Measurements from ENCODE around the gene FRAT2. TPM values are rescaled to one million over a fixed set of nuclear protein-coding genes. Genes with fewer than 3 reads are reported as not detected.

FRAT2 gene
- total and polyA plus RNA-seq, 3 experiments from 2014 or later: 9.8 to 18.7 (median 10.4) TPM

DNA sequence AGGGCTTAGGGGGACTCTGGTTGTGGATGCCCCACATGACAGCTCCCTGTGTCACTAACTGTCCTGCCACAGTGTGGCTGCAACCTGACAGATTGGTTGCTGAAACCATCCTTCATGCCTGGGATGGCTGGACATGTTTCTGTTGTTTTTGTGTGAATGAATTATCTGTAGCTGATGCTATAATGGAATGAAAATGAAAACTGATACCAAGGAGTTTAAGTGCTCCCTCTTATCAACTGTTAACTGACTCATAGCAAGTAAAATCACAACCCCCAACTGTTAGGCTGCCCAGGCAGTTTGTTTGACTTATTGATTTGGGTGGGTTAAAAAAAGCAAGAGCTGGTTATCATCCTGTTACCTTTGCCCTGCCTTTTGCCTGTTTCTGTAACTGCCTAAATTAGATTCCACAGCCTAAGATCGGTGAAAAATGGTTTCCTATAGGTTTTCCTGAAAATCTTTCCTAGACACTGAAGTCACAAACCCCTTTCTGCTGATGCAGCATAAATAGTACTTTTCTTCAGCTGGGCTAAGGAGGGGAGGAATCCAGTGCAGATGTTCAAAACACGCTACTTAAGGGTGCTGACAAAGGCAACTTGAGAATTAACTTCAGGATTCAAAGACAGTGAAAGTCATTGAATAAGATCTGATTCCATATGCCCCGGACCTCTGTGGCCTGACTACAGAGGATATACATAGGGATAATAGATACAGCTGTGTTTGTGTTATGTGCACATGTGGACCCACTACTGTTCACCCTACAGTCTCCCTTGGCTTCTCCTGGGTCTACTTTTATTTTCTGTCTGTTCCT, 5.7 kb downstream of the FRAT2 start:
- Histone ChIP-seq H3K27me3 (ENCODE audit: insufficient read depth, low read length, poor library complexity, severe bottlenecking) (no peaks in the 10 kb centered on the region), H3K27ac (ENCODE audit: low read depth, low read length) (no peak overlapping the region), H3K4me1 (ENCODE audit: insufficient read depth, low read length) (peaks cover 28% of the 10 kb centered on the region), H3K36me3 (ENCODE audit: insufficient read depth, low read length) (no peaks in the 10 kb centered on the region), H3K4me3 (ENCODE audit: low read length) (no peak overlapping the region), H3K9me3 (ENCODE audit: low read length) (no peaks in the 10 kb centered on the region)
- H3K36me3 Mint-ChIP-seq: peaks cover 0 to 42% (median 7%) of the 10 kb centered on the region in 3 donors
- no peak for DNase-seq
- H3K9me3 Mint-ChIP-seq: peaks cover 0 to 2% (median 0%) of the 10 kb centered on the region in 5 donors
- H3K4me3 Mint-ChIP-seq: peak overlapping the region in 1 of 7 donors; percentile 11
- H3K27me3 Mint-ChIP-seq: peaks cover 0 to 2% of the 10 kb centered on the region in 2 donors
- CTCF ChIA-PET: interaction anchor here (5.7 kb wide), 1 partner anchor 10 kb away, joined by 41 read pairs; the partner anchor contains the start of gene FRAT1
- POLR2A ChIA-PET: interaction anchor here (1.4 kb wide), 1 partner anchor 9 kb away, joined by 6 read pairs; the partner anchor contains the start of gene FRAT1
- H3K4me1 Mint-ChIP-seq: peaks cover 42 to 59% (median 57%) of the 10 kb centered on the region in 3 donors
- H3K27ac Mint-ChIP-seq: peak overlapping the region in 5 of 8 donors; percentile 5 to 78 (median 37)

DNA sequence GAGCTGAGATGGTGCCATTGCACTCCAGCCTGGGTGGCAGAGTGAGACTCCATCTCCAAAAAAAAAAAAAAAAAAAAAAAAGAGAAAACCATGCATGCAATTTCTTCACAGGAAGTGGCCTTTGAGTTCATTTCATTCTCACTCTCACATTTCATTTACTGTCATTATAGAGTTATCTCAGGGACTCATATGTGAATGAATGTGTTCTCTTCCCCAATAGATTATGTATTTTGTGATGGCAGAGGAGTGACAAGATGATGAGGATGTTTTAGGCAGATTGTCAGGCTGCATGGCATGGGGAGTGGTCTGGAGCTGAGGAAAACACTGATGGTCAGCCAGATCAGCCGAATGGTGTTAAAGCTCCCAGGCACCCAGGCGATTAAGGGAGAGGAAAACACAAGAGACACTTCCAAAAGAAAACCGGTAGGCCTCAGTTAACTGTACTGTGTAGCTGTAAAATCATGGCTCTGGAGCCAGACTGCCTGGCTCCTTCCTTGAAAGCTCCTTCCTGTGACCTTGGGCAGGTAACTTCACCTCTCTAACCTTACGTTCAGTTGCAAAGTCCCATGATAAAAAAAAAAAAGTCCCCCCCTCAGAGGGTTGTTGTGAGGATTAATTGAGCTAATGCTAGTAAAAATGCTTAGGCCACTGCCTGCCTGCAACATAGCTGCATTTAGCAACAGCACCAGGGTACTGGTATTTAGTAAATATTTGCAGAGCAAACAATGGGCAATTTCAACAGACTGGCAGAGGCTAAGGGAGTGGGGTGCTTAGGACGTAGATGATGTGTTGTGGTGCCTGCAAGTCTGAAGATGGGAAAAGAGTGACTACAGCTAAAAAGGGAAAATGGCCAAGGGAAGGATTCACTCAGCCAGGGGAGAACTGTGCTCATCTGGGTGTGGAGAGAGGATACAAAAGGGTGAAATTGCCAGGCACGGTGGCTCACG, 6.9 kb downstream of the FRAT2 start:
- CTCF ChIA-PET: interaction anchor here (0.6 to 1.7 kb wide), 2 partner anchors 49 to 154 kb away, joined by 4 to 5 read pairs; no protein-coding TSS in a partner anchor
- no peaks in the 10 kb centered on the region for H3K27me3 ChIP-seq (ENCODE audit: insufficient read depth, low read length, poor library complexity, severe bottlenecking)
- peaks cover 0 to 34% (median 4%) of the 10 kb centered on the region in 3 donors for H3K36me3 Mint-ChIP-seq
- H3K4me3 Mint-ChIP-seq: peak overlapping the region in 1 of 7 donors; percentile 68
- no peaks in the 10 kb centered on the region for H3K27me3 Mint-ChIP-seq
- H3K4me1 Mint-ChIP-seq: peaks cover 32 to 52% (median 49%) of the 10 kb centered on the region in 3 donors
- DNase-seq: no peak
- no peaks in the 10 kb centered on the region for H3K36me3 ChIP-seq (ENCODE audit: insufficient read depth, low read length)
- peak overlapping the region in 7 of 8 donors; percentile 32 to 57 (median 37) for H3K27ac Mint-ChIP-seq
- peaks cover 21% of the 10 kb centered on the region for H3K4me1 ChIP-seq (ENCODE audit: insufficient read depth, low read length)
- H3K9me3 Mint-ChIP-seq: no peaks in the 10 kb centered on the region
- H3K27ac ChIP-seq (ENCODE audit: low read depth, low read length): no peak overlapping the region
- POLR2A ChIA-PET: no interaction called here
- no peak overlapping the region for H3K4me3 ChIP-seq (ENCODE audit: low read length)
- no peaks in the 10 kb centered on the region for H3K9me3 ChIP-seq (ENCODE audit: low read length)

DNA sequence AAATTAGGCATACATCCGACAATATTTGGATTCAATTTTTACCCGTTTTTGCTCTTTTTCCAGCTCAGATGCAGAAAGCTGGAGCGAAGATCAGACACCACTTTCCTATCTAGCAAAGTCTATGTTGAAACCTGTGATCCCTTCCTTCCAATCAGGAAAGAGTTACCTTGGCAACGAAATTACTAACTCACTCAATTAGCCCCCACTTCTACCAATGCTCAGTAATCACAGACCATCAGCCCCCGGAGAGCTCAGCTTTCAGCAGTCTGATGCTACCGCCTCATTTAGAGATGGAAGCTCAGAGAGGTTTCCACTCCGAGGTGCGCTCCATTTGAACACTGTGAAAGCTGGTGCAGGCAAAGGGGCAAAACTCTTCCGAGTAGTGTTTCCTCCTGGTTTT, 8.8 kb downstream of the FRAT2 start:
- peaks cover 32 to 49% (median 48%) of the 10 kb centered on the region in 3 donors for H3K4me1 Mint-ChIP-seq
- no peaks in the 10 kb centered on the region for H3K36me3 ChIP-seq (ENCODE audit: insufficient read depth, low read length)
- peak overlapping the region in 1 of 7 donors; percentile 50 for H3K4me3 Mint-ChIP-seq
- no peak overlapping the region for H3K4me3 ChIP-seq (ENCODE audit: low read length)
- H3K27ac ChIP-seq (ENCODE audit: low read depth, low read length): no peak overlapping the region
- ChIA-PET POLR2A (no interaction called here), CTCF (interaction anchor here (1.6 kb wide), 2 partner anchors 8 to 47 kb away, joined by 5 read pairs; no protein-coding TSS in a partner anchor)
- no peaks in the 10 kb centered on the region for H3K9me3 Mint-ChIP-seq
- H3K27me3 Mint-ChIP-seq: no peaks in the 10 kb centered on the region
- H3K27me3 ChIP-seq (ENCODE audit: insufficient read depth, low read length, poor library complexity, severe bottlenecking): no peaks in the 10 kb centered on the region
- H3K9me3 ChIP-seq (ENCODE audit: low read length): no peaks in the 10 kb centered on the region
- DNase-seq: no peak
- H3K27ac Mint-ChIP-seq: peak overlapping the region in 3 of 8 donors; percentile 24 to 47 (median 38)
- peaks cover 0 to 20% (median 2%) of the 10 kb centered on the region in 3 donors for H3K36me3 Mint-ChIP-seq
- H3K4me1 ChIP-seq (ENCODE audit: insufficient read depth, low read length): peaks cover 20% of the 10 kb centered on the region

DNA sequence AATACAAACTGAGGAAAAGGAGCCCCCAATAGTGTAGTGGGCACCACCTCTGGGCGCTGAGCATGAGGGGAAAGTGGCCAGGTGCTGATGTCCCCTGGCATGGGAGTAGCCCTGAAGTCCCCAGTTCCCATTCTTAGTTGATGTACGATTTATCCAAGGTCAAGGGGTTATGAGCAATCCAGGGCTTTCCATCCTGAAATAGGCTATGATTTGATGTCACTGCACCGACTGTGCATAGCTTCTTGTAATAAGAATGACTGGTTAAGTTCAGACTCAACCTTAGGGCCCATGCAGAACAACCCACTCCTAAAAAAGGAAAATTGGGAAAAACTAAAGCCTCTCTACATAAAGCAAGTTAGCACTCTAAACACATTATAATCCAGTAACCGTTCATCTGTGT, 11.0 kb downstream of the FRAT2 start:
- H3K9me3 Mint-ChIP-seq: no peaks in the 10 kb centered on the region
- H3K27me3 Mint-ChIP-seq: no peaks in the 10 kb centered on the region
- peaks cover 23% of the 10 kb centered on the region for H3K4me1 ChIP-seq (ENCODE audit: insufficient read depth, low read length)
- no peak overlapping the region for H3K4me3 ChIP-seq (ENCODE audit: low read length)
- H3K27ac Mint-ChIP-seq: peak overlapping the region in 1 of 8 donors; percentile 64
- CTCF ChIA-PET: interaction anchor here (2.9 kb wide), 1 partner anchor 9 kb away, joined by 12 read pairs; no protein-coding TSS in a partner anchor
- POLR2A ChIA-PET: no interaction called here
- peak overlapping the region in 1 of 7 donors; percentile 54 for H3K4me3 Mint-ChIP-seq
- H3K27ac ChIP-seq (ENCODE audit: low read depth, low read length): no peak overlapping the region
- H3K9me3 ChIP-seq (ENCODE audit: low read length): no peaks in the 10 kb centered on the region
- H3K36me3 ChIP-seq (ENCODE audit: insufficient read depth, low read length): no peaks in the 10 kb centered on the region
- no peaks in the 10 kb centered on the region for H3K27me3 ChIP-seq (ENCODE audit: insufficient read depth, low read length, poor library complexity, severe bottlenecking)
- DNase-seq: no peak
- H3K4me1 Mint-ChIP-seq: peaks cover 37 to 45% (median 40%) of the 10 kb centered on the region in 3 donors
- H3K36me3 Mint-ChIP-seq: peaks cover 0 to 21% (median 0%) of the 10 kb centered on the region in 3 donors

DNA sequence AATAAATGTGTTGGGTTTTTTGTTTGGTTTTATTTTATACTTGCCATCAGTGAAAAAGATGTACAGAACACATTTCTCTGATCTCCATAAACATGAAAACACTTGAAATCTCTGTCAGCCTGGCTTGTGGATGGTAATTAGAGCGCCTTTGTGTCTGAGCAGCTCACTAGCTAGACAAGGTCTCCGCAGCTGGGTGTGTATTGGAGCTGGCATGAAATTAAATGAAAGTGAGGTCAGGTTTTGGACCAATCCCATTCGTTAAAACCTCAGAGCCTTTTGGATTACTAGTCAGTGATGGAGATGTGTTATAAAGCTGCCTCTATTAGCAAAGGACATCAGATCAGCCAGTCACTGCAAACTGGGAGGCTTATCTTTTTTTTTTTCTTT, 12.7 kb downstream of the FRAT2 start:
- CTCF ChIA-PET: interaction anchor here (0.6 to 2.9 kb wide), 3 partner anchors 11 to 43 kb away, joined by 3 to 12 read pairs (median 6); no protein-coding TSS in a partner anchor
- H3K27ac Mint-ChIP-seq: peak overlapping the region; percentile 51 to 96 (median 86)
- Histone ChIP-seq H3K4me1 (ENCODE audit: insufficient read depth, low read length) (peaks cover 23% of the 10 kb centered on the region), H3K27ac (ENCODE audit: low read depth, low read length) (no peak overlapping the region), H3K9me3 (ENCODE audit: low read length) (no peaks in the 10 kb centered on the region), H3K27me3 (ENCODE audit: insufficient read depth, low read length, poor library complexity, severe bottlenecking) (no peaks in the 10 kb centered on the region), H3K36me3 (ENCODE audit: insufficient read depth, low read length) (no peaks in the 10 kb centered on the region), H3K4me3 (ENCODE audit: low read length) (no peak overlapping the region)
- H3K4me1 Mint-ChIP-seq: peaks cover 30 to 34% (median 32%) of the 10 kb centered on the region in 3 donors
- POLR2A ChIA-PET: interaction anchor here (1.5 kb wide), 1 partner anchor 12 kb away, joined by 11 read pairs; no protein-coding TSS in a partner anchor
- DNase-seq: no peak
- H3K4me3 Mint-ChIP-seq: peak overlapping the region; percentile 90 to 95 (median 91)
- peaks cover 0 to 16% (median 0%) of the 10 kb centered on the region in 3 donors for H3K36me3 Mint-ChIP-seq
- H3K9me3 Mint-ChIP-seq: no peaks in the 10 kb centered on the region
- peaks cover 0 to 1% of the 10 kb centered on the region in 2 donors for H3K27me3 Mint-ChIP-seq

DNA sequence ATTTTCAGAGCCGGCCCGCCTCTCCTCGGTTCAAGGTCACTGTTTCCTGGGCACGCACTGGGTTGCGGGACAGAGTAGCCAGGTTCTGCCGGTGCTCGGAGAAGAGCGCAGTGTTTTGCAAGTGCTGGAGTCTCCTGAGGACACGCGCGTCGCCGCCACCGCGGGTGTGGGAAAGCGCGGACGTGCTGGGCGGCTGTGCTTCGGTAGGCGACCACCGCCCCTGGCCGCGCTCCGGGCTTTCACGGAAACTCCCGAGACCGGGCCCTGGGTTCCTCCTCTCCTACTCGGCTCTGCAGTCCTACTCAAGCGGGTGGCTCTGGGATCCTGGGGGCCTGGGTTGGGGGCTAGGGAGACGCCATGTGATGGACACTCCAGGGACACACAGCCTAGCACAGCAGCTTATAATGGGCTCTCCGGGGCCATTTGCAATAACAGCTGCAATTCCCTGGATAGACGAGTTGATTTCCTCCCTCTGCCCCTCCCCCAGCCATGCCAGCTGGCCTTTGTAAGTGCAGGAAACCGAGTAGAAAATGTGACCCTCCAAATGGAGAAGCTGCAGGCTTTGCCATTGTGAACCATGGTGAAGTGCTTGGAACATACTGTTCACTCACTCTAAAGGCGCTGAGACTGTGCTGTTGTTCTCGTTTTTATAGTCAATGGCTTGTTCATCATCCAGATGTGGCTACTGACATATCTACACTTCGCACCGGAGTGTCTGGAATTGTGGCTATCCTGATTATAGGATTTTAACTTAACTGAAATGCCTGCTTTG, 13.3 kb downstream of the FRAT2 start:
- POLR2A ChIA-PET: interaction anchor here (1.5 kb wide), 1 partner anchor 12 kb away, joined by 11 read pairs; no protein-coding TSS in a partner anchor
- peak in 1 of 5 donors; percentile 15 for DNase-seq

More for the DNA sequence above, 13.3 kb downstream of the FRAT2 start:
- Histone ChIP-seq H3K36me3 (ENCODE audit: insufficient read depth, low read length) (no peaks in the 10 kb centered on the region), H3K27me3 (ENCODE audit: insufficient read depth, low read length, poor library complexity, severe bottlenecking) (no peaks in the 10 kb centered on the region), H3K27ac (ENCODE audit: low read depth, low read length) (peak overlapping the region; percentile 99), H3K4me3 (ENCODE audit: low read length) (peak overlapping the region; percentile 70), H3K4me1 (ENCODE audit: insufficient read depth, low read length) (peaks cover 23% of the 10 kb centered on the region), H3K9me3 (ENCODE audit: low read length) (no peaks in the 10 kb centered on the region)
- Mint-ChIP-seq H3K36me3 (peaks cover 0 to 16% (median 0%) of the 10 kb centered on the region in 3 donors), H3K27ac (peak overlapping the region; percentile 91 to 98 (median 95)), H3K4me3 (peak overlapping the region; percentile 90 to 95 (median 91)), H3K4me1 (peaks cover 30 to 34% (median 32%) of the 10 kb centered on the region in 3 donors), H3K27me3 (peaks cover 0 to 1% of the 10 kb centered on the region in 2 donors), H3K9me3 (no peaks in the 10 kb centered on the region)
- CTCF ChIA-PET: interaction anchor here (1.9 to 2.9 kb wide), 2 partner anchors 11 to 42 kb away, joined by 6 to 12 read pairs; no protein-coding TSS in a partner anchor
